Osteocyte (in vitro differentiated cells): ENCODE measurements around the gene MAST3. TPM values are rescaled to one million over a fixed set of nuclear protein-coding genes. Genes with fewer than 3 reads are reported as not detected.

Experiments
- DNase-seq: peaks from one replicate; pipeline ENCODE4 v3.0.0; 2021; ENCODE audit warnings: mixed read lengths; ENCODE audit not compliant: unreplicated experiment; ENCODE audit errors: extremely low spot score
- H3K27ac Mint-ChIP-seq: one replicate; pipeline ENCODE4 v1.8.0; 2021; ENCODE audit warnings: mild to moderate bottlenecking, mixed read lengths; ENCODE audit not compliant: unreplicated experiment
- H3K27me3 Mint-ChIP-seq: one replicate; pipeline ENCODE4 v1.8.0; 2021; ENCODE audit warnings: mixed read lengths; ENCODE audit not compliant: unreplicated experiment
- H3K36me3 Mint-ChIP-seq: one replicate; pipeline ENCODE4 v1.8.0; 2021; ENCODE audit warnings: mixed read lengths; ENCODE audit not compliant: unreplicated experiment
- H3K4me1 Mint-ChIP-seq: one replicate; pipeline ENCODE4 v1.8.0; 2021; ENCODE audit warnings: mixed read lengths; ENCODE audit not compliant: unreplicated experiment
- H3K4me3 Mint-ChIP-seq: one replicate; pipeline ENCODE4 v1.8.0; 2021; ENCODE audit warnings: mild to moderate bottlenecking, moderate library complexity, mixed read lengths; ENCODE audit not compliant: unreplicated experiment
- H3K9me3 Mint-ChIP-seq: one replicate; pipeline ENCODE4 v1.8.0; 2021; ENCODE audit warnings: mixed read lengths; ENCODE audit not compliant: unreplicated experiment
- CTCF ChIP-seq: fragments of 200-600 bp; sonication (generic); IDR thresholded peaks from 2 replicates; pipeline ENCODE4 v1.5.0; 2021; ENCODE audit warnings: antibody characterized with exemption, mild to moderate bottlenecking, moderate library complexity
- total RNA-seq: library from RNA; stranded (reverse); gene quantifications from 2 replicates; pipeline ENCODE4 v1.2.1, GENCODE V29; 2021

The MAST3 gene
- total RNA-seq, 1 donor from 2014 or later, result 7.6 TPM

GRCh38 chr19:18167975-18168645, 70.5 kb downstream of the MAST3 start:
- no peak overlapping the region for H3K27ac Mint-ChIP-seq
- no peaks in the 10 kb centered on the region for H3K27me3 Mint-ChIP-seq
- H3K4me3 Mint-ChIP-seq, result no peak overlapping the region
- H3K4me1 Mint-ChIP-seq, result peaks cover 5% of the 10 kb centered on the region
- DNase-seq, result no peak
- H3K9me3 Mint-ChIP-seq, result no peaks in the 10 kb centered on the region
- peak; percentile 80 for TF ChIP-seq CTCF
- peaks cover 29% of the 10 kb centered on the region for H3K36me3 Mint-ChIP-seq

GRCh38 chr19:18168673-18169381, 71.2 kb downstream of the MAST3 start:
- no peaks in the 10 kb centered on the region for H3K27me3 Mint-ChIP-seq
- H3K27ac Mint-ChIP-seq, result no peak overlapping the region
- TF ChIP-seq CTCF, result no peak
- H3K36me3 Mint-ChIP-seq, result peaks cover 24% of the 10 kb centered on the region
- peaks cover 10% of the 10 kb centered on the region for H3K4me1 Mint-ChIP-seq
- no peak overlapping the region for H3K4me3 Mint-ChIP-seq
- no peak for DNase-seq
- H3K9me3 Mint-ChIP-seq, result no peaks in the 10 kb centered on the region

- peaks cover 2% of the 10 kb centered on the region for H3K27me3 Mint-ChIP-seq
- peaks cover 16% of the 10 kb centered on the region for H3K4me1 Mint-ChIP-seq
- no peaks in the 10 kb centered on the region for H3K9me3 Mint-ChIP-seq
- H3K4me3 Mint-ChIP-seq, result no peak overlapping the region
- no peak for TF ChIP-seq CTCF
- H3K27ac Mint-ChIP-seq, result no peak overlapping the region
- H3K36me3 Mint-ChIP-seq, result peaks cover 20% of the 10 kb centered on the region
- no peak for DNase-seq
Measured at GRCh38 chr19:18170714-18171255, 73.2 kb downstream of the MAST3 start.

GRCh38 chr19:18171605-18172327, 74.2 kb downstream of the MAST3 start:
- Mint-ChIP-seq H3K27ac (no peak overlapping the region), H3K4me3 (no peak overlapping the region), H3K9me3 (no peaks in the 10 kb centered on the region), H3K27me3 (peaks cover 5% of the 10 kb centered on the region), H3K36me3 (peaks cover 15% of the 10 kb centered on the region), H3K4me1 (peaks cover 16% of the 10 kb centered on the region)
- no peak for DNase-seq
- no peak for TF ChIP-seq CTCF
